ENCODE measurements around the gene TPP1. TPM values are rescaled to one million over a fixed set of nuclear protein-coding genes. Genes with fewer than 3 reads are reported as not detected.
A peak's percentile ranks its signal among the peaks of the same experiment; 100 is the strongest.

TPP1 gene
- polyA plus RNA-seq, 3 donors, result 115 to 127 (median 115) TPM

DNA sequence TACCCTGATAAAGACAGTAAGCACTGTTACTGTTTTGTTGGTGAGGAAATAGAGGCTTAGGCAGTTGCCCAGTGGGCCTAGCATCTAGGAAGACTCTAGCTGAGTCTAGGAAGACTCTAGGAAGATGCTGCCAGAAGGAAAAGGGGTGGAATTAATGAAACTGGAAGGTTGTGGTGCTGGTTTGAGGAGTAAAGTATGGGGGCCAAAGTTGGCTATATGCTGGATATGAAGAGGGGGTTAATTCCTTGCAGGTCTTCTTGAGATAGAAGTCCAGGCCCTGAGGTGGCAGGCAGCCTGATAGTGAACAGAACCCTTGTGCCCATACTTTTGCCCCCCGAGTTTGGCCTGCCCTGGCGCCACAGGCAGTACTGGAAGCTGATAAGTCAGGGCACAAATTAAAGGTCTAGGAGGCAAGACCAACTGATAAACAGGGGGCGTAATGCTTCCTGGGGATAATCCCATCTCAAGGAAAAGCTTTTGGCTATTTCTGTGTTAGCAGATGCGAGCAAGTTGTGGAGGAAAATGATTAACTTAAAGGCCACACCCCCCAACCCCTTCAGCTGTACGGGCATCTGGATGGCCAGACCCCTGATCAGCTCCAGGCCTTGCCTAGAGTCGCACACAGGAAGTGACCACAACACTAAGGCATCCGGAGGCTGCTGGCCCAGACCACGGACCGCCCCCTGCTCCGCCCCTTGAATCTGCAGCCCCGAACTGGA, 12.6 kb downstream of the TPP1 start:
- peak; percentile 77 to 96 (median 87) for DNase-seq (ENCODE audit: extremely low read depth in 1 of 11, low read depth in 9 of 11, low spot score in 4 of 11)

DNA sequence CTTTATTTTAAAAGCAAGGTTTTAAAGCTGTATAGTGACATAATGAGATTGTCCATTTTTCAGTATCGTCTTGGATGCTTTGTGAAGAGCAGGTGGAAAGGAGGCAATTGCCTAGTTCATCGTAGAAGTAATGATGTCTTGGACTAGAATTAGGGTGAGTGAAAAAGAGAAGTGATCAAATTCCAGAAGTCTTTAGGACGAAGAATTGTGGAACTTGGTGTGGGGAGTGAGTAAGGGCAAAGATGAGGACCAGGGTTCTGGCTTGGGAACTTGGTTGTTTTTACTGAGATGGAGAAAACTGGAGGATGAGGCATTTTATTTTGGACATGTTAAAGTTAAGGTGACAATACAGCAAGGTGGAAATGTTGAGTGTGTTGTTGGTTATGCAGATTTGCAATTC, 14.4 kb downstream of the TPP1 start:
- peak in 1 of 11 donors; percentile 11 for DNase-seq (ENCODE audit: extremely low read depth in 1 of 11, low read depth in 9 of 11, low spot score in 4 of 11)

DNA sequence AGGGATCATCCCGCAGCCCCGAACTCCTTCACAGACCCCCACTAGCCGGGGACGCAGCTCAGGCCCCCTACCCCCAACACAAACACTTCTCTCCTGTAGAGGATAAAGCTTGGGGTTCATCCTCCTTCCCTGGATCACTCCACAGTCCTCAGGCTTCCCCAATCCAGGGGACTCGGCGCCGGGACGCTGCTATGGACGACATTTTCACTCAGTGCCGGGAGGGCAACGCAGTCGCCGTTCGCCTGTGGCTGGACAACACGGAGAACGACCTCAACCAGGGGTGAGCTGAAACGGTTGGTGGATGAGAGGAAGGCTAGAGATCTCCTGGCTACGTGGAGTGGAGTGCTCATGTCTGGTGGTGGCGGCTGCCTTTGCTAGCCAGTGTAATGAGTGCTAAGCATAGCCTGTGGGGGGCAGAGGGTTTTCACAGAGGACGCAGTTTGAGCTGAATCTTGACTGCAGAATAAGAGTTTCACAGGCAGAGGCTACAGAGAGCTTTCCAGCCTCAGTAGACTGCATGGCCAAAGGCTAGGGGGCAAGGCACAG, 15.1 kb downstream of the TPP1 start:
- DNase-seq (ENCODE audit: extremely low read depth in 1 of 11, low read depth in 9 of 11, low spot score in 4 of 11), result peak in 6 of 11 donors; percentile 39 to 78 (median 64)

DNA sequence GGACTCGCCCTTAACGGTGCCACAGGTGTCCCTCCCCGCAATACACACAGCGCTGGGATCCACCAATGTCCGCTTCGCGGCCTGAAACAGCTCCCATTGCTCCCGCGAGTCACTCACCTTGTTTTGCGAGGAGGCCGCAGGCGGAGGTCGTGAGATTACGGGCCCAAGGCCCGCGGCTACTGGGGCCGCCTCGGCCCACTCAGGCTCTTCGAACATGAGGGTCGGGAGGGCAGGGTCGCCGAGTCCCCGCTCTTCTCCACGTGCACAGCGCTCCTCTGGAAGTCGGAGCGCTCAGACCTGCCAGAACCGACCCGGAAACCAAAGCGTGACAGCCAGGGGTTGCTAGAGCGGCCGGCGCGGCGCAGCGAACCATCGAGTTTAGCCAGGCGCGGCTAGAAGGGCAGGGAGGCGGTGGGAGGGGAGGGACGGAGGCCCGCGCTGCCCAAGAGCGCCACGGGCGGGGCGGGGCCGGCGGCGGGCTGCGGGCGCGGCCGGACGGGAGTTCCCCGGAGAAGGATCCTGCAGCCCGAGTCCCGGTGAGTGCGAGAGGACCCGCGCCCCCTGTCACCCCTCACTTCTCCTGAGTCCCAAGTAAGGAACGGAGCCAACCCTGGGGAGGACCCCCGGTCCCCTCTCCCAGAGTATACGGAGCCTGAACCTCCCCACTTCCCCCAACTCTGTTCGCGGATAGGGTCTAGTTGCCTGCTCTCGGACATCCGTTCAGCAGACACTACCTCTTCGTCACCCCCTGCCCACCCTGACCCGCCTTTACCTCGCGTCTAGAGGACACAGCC, 15.7 kb downstream of the TPP1 start, which contains the start of the genes ILK and RRP8:
TSS of gene ILK (plus strand) at position 488 of the 794 bp plus-strand sequence. CDS start 498 bp downstream, outside the sequence.
TSS of gene RRP8 (minus strand) at position 330 of the 794 bp plus-strand sequence. CDS start at position 216, 114 bp downstream.
- DNase-seq (ENCODE audit: extremely low read depth in 1 of 11, low read depth in 9 of 11, low spot score in 4 of 11), result peak; percentile 66 to 91 (median 84)

DNA sequence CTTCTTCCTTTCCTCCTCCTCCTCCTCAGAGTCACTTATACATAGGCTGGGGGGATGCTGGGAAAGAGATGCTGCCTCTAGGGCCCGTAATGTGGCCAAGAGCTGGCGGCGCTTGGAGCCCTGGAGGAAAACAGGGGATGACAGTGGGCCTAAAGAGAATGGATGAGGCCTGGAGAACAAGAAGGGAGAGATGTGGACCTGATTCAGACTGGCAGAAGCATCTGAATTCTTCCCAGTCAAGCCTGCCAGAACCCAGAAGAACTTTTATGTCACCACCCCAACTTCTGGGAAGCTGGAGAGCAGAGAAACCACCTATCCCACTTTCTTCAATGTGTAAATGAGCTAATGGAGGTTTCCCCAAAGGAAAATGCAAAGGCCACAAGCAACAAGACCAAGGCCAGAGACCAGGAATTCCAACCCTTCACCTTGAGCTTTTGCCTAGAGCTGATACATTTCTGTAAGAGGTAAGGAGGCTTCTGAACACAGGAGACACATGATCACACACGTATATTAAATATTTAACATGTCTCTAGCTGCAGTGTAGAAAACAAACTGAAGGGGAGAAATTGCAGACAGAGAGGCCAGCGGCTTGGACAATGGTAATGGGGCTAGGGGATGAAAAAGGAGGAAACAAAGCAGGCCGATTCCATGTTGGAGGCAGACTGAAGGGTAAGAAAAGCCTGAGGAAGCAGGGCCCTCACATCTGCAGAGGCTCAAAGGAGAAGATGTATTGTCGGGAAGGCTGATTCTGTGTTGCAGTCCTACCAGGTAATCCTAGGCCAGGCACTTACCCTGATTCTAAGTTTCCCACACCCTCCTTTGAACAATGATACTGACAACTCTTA, 16.9 kb downstream of the TPP1 start:
- DNase-seq (ENCODE audit: extremely low read depth in 1 of 11, low read depth in 9 of 11, low spot score in 4 of 11), result no peak

DNA sequence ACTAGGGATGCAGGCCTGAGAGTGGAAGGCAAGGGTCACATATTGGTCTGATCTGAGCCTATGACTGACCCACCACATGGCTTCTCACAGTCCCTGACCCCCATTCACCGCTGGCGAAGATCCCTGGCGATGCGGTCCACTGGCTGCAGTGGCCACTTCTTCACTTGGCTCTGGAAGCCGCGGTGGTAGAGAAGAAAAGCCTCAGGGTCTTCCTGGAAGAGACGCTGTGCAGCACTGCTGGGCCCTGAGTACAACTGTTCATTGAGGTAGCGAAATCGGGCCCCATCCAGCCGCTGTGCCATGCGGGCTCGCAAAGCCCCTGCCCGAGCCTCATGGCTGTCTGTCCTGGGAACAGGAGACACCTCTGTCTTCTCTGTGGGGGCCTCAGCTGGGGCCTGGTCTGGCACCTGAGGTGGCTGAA, 18.2 kb downstream of the TPP1 start:
- no peak for DNase-seq (ENCODE audit: extremely low read depth in 1 of 11, low read depth in 9 of 11, low spot score in 4 of 11)

DNA sequence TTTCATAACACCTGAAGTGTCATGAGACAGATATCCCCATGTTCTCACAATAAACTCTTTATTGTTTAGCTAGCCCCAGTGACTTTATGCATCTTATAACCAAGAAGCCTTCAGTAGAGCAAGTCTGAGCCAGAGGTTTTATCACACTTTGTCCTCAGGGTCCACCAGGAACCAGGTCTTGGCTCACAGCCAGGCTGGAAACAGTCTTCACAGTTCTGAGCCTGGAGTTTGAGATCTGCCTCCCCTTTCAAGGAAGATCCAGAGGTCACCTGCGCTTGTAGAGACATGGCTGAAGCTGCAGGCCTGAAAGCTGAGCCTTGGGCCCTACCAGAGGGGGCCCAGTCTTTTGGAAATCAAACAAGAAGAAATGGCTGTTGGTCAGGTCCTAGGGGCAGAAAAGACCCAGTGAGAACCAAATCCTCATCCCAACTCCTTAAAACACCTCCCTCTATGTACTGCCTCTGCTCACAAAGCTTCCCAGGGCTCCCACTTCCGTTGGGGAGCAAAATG, 19.3 kb downstream of the TPP1 start:
- DNase-seq (ENCODE audit: extremely low read depth in 1 of 11, low read depth in 9 of 11, low spot score in 4 of 11), result no peak

DNA sequence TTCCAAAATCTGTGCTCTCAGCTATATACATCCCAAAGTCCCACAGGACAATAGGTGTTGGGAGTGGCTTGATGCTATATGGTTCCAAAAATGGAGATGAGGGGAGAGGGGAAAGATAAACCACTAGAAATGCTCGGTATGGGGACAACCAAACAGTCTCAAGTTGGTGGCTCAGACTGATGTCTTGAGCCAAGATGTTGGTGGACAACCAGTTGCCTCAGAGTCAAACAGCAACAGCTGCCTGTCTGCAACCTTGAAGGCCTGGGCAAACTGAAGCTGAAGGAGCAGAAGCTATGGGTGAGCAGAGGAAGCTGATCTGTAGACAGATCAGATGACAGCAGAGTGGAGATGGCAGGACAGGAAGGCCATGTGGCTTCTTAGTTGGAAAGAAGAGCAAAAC, 19.8 kb downstream of the TPP1 start:
- no peak for DNase-seq (ENCODE audit: extremely low read depth in 1 of 11, low read depth in 9 of 11, low spot score in 4 of 11)

DNA sequence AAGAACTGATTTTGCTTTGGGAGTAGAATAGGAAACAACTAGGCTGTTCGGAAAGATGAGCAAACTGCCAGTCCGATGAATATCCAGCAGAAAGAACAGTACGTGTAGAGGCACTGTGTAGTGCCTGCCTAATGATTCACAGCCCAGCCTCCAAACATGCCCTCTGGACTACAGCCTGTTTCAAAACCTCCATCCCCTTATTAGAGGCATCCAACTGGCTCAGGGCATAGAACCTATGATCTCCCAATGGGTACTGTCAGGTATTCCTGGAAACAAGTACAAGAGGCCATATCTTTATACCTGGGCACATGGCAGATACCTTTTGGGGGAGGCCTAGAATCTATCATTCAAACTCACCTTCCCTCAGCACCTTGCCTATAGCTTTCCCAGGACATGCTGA, 20.7 kb downstream of the TPP1 start:
- no peak for DNase-seq (ENCODE audit: extremely low read depth in 1 of 11, low read depth in 9 of 11, low spot score in 4 of 11)

DNA sequence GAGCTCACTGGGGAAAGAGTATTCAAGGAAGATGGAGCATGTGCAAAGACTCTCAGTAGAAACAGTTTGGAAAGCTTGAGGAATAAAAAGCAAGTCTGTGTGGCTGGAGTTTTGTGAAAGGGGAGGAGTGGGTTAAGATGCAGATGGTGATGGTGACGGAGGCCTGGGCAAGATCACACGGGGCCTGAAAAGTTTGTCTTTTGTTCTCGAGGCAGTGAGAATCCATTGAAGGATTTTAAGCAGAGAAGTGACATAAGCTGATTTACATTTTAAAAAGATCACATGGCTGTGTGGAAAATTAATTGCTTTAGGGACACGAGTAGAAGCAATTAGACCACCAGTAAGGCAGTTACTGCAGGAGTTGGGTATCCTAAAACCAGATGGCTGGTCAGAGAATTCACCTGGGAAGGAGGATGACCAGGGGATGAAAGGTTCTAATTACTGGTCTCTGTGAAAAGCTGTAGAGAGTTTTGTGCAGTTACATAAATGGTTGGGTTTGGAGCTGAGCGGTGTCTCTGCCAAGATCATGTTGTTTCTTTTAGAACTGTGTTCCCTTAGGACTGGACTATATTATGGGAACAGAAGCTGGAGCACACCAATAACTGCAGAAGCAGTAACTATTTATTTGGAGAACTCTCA, 22.9 kb downstream of the TPP1 start:
- no peak for DNase-seq (ENCODE audit: extremely low read depth in 1 of 11, low read depth in 9 of 11, low spot score in 4 of 11)

DNA sequence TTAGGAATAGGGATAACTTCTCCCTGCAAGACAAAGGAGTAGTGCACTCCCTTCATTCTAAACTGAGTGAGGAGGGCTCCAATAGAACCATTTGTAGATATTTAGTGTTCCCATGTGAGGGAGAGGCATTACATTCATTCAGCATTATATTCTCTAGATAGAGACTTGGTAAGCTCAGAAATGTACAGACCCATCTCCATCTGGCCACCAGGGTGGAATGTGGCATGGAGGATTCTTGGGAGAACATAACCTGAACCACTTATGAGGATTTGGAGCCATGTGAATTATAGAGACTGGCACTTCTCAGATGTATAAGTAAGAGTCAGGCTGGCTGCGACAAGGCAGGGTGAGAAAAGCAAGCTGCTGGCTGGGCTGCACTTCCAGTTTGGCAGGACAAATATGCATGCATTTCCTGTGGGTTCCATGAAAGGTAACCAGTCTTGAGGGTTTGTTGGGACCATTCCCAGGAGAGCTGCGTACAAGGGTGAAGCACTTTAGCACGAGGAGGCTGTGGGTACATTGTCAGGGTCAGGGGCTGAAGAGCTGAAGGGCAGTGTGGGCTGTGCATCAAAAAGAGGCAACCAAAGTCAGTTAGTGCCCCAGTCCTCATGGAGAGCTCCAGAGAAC, 25.0 kb downstream of the TPP1 start:
- no peak for DNase-seq (ENCODE audit: extremely low read depth in 1 of 11, low read depth in 9 of 11, low spot score in 4 of 11)

DNA sequence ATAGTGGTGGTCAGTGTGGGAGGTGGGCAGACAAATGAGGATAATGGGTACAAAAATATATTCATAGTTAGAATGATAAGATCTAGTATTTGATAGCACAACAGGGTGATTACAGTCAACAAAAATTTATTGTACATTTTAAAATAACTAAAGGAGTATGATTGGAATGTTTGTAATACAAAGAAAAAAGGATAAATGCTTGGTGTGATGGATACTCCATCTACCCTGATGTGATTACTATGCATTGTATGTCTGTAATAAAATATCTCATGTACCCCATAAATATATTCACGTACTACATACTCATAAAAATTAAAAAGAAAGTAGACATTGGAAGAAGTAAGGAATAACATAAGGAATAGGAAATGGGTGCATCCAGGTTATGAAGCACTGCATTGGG, 31.2 kb downstream of the TPP1 start:
- DNase-seq (ENCODE audit: extremely low read depth in 1 of 11, low read depth in 9 of 11, low spot score in 4 of 11), result no peak

DNA sequence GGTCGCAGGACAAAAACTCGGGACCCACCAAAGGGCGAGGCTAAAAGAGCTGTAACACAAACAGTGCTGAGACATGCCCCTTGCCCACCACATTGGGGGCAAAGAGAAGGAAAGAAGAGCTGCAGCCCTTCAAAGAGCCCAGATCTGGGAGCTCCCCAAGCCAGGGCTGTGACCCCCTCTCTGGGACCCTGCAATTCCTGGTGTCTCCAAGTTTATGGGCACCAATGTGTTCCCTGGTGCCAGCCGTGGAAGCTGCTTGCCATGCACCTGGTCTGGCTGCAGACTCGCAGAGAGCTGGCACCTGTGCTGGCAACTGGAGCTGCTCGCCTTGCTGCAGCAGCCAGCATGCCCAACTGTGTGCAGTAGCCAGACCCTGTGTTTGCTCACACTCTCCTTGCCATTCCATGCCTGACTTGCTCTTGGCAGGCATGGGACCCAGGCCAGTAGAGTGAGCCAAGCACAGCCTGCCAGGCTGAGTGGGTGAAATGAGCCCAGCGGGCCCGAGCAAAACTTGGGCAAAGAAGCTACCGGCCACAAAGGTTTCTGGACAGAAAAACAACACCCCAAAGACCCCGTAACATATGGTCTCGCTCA, 31.8 kb downstream of the TPP1 start:
- DNase-seq (ENCODE audit: extremely low read depth in 1 of 11, low read depth in 9 of 11, low spot score in 4 of 11), result no peak

DNA sequence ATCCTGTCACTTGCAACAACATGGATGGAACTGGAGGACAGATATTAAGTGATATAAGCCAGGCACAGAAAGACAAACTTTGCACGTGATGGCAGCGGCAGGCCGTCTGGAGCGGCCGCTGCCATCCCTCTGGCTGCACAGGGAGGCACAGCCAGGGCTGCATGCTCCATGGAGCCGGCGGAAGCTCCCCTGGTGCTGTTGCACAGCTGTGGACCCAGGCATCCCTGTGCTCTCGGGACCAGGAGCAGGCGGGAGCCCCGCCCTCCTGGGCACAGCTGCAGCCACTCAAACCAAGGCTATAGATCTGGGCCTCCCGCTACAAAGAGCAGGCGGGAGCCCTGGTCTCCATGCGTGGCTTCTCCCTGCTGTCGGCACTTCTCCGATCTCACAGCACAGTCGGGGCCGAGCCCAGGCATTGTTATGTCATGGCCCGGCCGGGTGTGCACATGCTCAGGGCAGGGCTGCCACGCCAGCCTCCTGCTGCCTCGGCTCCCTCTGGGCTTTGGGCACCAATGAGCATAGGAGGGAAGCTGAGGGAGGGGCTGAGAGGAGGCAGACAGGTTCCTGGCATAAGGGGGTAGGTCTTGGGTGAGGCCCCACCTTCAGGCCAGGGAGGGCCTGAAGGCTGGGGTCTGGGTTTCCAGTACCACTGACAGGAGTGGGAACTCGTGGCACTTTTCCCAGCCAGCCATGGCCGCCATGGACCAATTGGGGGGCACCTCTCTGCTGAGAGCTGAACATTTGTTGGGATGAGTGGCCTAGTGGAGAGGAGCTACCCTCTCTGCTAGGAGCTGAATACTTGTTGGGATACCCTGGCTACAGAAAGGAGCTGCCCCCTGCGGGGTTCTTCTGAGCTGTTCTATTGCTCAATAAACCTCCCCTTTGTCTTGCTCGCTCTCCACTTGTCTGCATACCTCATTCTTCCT, 32.5 kb downstream of the TPP1 start:
- no peak for DNase-seq (ENCODE audit: extremely low read depth in 1 of 11, low read depth in 9 of 11, low spot score in 4 of 11)

DNA sequence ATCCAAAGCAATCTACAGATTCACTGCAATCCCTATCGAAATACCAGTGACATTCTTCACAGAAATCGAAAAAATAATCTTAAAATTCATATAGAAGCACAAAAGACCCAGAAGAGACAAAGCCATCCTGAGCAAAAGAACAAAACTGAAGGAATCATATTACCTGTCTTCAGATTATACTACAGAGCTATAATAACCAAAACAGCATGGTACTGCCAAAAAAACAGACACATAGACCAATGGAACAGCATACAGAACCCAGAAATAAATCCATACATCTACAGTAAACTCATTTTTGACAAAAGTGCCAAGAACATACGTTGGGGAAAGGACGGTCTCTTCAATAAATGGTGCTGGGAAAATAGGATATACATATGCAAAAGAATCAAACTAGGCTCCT, 34.7 kb downstream of the TPP1 start:
- no peak for DNase-seq (ENCODE audit: extremely low read depth in 1 of 11, low read depth in 9 of 11, low spot score in 4 of 11)

DNA sequence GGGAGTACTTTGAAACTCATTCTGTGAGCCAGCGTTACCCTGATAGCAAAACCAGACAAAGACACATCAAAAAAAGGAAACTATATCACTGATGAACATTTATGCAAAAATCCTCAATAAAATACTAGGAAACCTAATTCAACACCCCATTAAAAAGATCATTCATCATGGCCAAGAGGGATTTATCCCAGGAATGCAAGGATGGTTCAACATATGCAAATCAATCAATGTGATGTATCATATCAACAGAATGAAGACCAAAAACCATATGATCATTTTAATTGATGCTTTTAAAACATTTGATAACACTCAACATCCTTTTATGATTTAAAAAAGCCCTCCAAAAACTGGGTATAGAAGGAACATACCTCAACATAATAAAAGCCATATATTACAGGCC, 35.6 kb downstream of the TPP1 start:
- no peak for DNase-seq (ENCODE audit: extremely low read depth in 1 of 11, low read depth in 9 of 11, low spot score in 4 of 11)

DNA sequence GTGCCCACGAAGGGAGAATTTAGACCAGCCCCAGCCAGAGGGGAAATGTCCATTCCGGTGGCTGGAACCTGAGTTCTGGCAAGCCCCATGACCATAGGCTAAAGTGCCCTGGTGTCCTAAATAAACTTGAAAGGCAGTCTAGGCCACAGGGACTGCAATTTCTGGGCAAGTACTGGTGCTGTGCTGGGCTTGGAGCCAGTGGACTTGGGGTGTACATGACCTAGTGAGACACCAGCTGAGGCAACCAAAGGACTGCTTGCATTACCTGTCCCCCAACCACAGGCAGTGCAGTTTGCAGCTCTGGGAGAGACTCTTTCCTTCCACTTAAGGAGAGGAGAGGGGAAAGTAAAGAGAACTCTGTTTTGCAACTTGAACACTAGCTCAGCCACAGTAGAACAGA, 39.5 kb downstream of the TPP1 start:
- no peak for DNase-seq (ENCODE audit: extremely low read depth in 1 of 11, low read depth in 9 of 11, low spot score in 4 of 11)

All from renal cortex interstitium (tissue), 11 donors.